ENCODE results near the gene PARVA. TPM values are rescaled to one million over a fixed set of nuclear protein-coding genes. Genes with fewer than 3 reads are reported as not detected.

The PARVA gene
- total and polyA plus RNA-seq, 2 of the 8 experiments (the other 6 are each of a cell fraction or from before 2014, with no cell fraction given): 3.1 to 13.5 TPM

DNA sequence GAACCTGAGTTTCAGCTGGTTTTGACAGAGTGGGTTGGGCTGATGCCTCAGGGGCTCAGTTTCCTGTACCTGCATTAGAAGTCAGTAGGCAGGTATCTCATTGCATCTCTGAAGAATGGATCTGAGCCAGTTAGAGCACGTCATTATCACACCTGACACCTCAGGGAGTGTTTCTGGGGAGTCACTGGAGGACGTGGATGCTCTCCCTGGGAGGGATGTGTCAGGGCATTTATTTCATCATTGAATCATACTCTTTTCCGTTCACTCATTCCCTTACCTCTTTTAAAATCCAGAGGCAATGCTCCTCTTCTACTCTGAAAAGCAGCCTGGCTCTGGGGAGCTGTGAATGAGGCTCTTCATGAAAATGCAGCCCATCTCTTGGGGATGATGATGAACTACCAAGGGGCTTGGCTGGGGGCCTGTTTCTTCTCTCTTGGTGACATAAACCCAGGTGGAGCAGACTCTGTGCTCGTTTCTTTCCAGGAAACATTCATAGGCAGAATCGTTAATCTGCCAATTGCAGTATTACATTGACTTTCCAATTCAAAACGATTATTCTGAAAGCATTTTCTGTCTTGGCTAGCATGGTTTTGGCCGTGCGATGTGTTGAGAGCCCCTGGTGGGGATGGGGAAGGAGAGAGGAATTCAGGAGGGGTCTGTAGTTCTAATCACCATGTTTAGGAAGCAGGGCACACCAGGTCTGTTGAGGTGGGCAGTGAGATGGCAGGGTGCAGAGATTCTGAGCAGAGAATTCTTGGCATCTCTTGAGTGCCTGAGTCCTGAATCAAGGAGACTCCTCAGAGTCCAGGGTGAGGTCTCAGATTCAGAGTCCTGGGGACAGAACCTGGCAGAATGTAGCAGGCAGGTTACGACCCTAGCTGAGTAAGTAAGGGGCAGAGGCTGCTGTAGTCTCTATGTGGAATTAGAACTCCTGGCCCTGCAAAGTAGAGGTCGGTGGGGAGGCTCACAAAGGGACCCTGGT lies 12.6 kb downstream of the PARVA start:
- Histone ChIP-seq H2BK20ac (ENCODE audit: low read length) (no peak overlapping the region), H4K5ac (ENCODE audit: insufficient read length, low read depth, low read length) (no peak overlapping the region), H3K27me3 (replicated peaks in 1 of 4; ENCODE audit: control insufficient read depth in 3 of 4, extremely low read depth in 1 of 4, insufficient read depth in 3 of 4, low read length in 3 of 4) (no peaks in the 10 kb centered on the region), H3K23ac (ENCODE audit: insufficient read length) (no peak overlapping the region), H3K79me1 (ENCODE audit: low read depth, low read length) (no peaks in the 10 kb centered on the region), H3K36me3 (ENCODE audit: control insufficient read depth in 2 of 4, insufficient read depth in 4 of 4, low read length in 3 of 4) (no peaks in the 10 kb centered on the region), H2BK120ac (replicated peaks; ENCODE audit: low read depth, low read length) (no peak overlapping the region), H2AFZ (ENCODE audit: low read length) (no peak overlapping the region), H4K8ac (ENCODE audit: extremely low read depth, insufficient read depth, low read length) (no peak overlapping the region), H2AK5ac (ENCODE audit: low read depth, low read length) (no peak overlapping the region), H2BK15ac (ENCODE audit: low read length) (no peak overlapping the region), H3K79me2 (ENCODE audit: control insufficient read depth in 1 of 2, insufficient read depth in 2 of 2, low read length in 2 of 2) (no peaks in the 10 kb centered on the region), H3K4me1 (replicated peaks in 1 of 4; ENCODE audit: control insufficient read depth in 3 of 4, insufficient read depth in 4 of 4, low read length in 3 of 4) (no peaks in the 10 kb centered on the region), H3K4me2 (ENCODE audit: insufficient read depth in 1 of 2, low read depth in 2 of 2, low read length in 2 of 2) (no peak overlapping the region), H3K4me3 (ENCODE audit: extremely low read depth in 1 of 4, insufficient read depth in 2 of 4, low read depth in 3 of 4, low read length in 4 of 4) (no peak overlapping the region), H3K18ac (ENCODE audit: extremely low read depth, low read length) (no peak overlapping the region), H3K27ac (ENCODE audit: low read depth, low read length) (no peak overlapping the region), H4K91ac (replicated peaks; ENCODE audit: insufficient read length, low read length) (no peak overlapping the region), H3K14ac (ENCODE audit: insufficient read length) (no peak overlapping the region), H3K56ac (replicated peaks; ENCODE audit: insufficient read length, low read depth, low read length) (no peak overlapping the region), H4K20me1 (replicated peaks in 1 of 2; ENCODE audit: control insufficient read depth in 1 of 2, insufficient read depth in 2 of 2, low read length in 2 of 2) (no peaks in the 10 kb centered on the region), H3K4ac (replicated peaks; ENCODE audit: insufficient read length, low read depth, low read length) (no peak overlapping the region), H3K9me3 (ENCODE audit: insufficient read depth in 2 of 2, low read depth in 1 of 2, low read length in 1 of 2) (peaks cover 0 to 4% of the 10 kb centered on the region in 2 experiments; a peak in 1 of 4 replicates), H2BK12ac (ENCODE audit: low read depth, low read length) (no peak overlapping the region), H3K9ac (replicated peaks in 1 of 4; ENCODE audit: extremely low read depth in 1 of 4, low read depth in 3 of 4, low read length in 3 of 4) (no peak overlapping the region), H2BK5ac (ENCODE audit: low read depth, low read length) (no peak overlapping the region), H3K23me2 (ENCODE audit: low read depth, low read length) (no peaks in the 10 kb centered on the region)
- 87% methylated on average over 10 of the region's 10 CpGs; no CpG with 5 or more reads in 1 of the 2 experiments for WGBS, 2 experiments (ENCODE audit: extremely low coverage in 1 of 2, insufficient coverage in 1 of 2, insufficient read length in 1 of 2, insufficient replicate concordance in 2 of 2, low coverage in 1 of 2, low lambda C conversion rate in 2 of 2, missing lambda C conversion rate in 1 of 2)
- no peak for DNase-seq (ENCODE audit: low read depth in 1 of 2, low spot score in 2 of 2)
- ChIA-PET CTCF (ENCODE audit: partially characterized antibody) (interaction anchor here (1.1 to 2.9 kb wide), 4 partner anchors 10 to 524 kb away, joined by 3 to 7 read pairs (median 4); no protein-coding TSS in a partner anchor), POLR2A (ENCODE audit: partially characterized antibody) (interaction anchor here (3.2 kb wide), 1 partner anchor 10 kb away, joined by 11 read pairs; no protein-coding TSS in a partner anchor)
- no peak for FAIRE-seq
- TF ChIP-seq CHD1 (IDR thresholded peaks at IDR 0.05; ENCODE audit: low read depth, low read length) (no peak), GTF2F1 (IDR thresholded peaks at IDR 0.05; ENCODE audit: borderline replicate concordance, low read depth, low read length) (no peak), RFX5 (IDR thresholded peaks at IDR 0.05; ENCODE audit: borderline replicate concordance, low read depth, low read length) (no peak), BCL11A (IDR thresholded peaks at IDR 0.05; ENCODE audit: low read depth in 2 of 2, low read length in 2 of 2) (no peak), RXRA (IDR thresholded peaks at IDR 0.05; ENCODE audit: insufficient read depth, low read depth, low read length) (no peak), JUND (IDR thresholded peaks at IDR 0.05; ENCODE audit: low read length) (no peak)
- TF ChIP-seq, protein P1, sequence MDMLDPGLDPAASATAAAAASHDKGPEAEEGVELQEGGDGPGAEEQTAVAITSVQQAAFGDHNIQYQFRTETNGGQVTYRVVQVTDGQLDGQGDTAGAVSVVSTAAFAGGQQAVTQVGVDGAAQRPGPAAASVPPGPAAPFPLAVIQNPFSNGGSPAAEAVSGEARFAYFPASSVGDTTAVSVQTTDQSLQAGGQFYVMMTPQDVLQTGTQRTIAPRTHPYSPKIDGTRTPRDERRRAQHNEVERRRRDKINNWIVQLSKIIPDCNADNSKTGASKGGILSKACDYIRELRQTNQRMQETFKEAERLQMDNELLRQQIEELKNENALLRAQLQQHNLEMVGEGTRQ (IDR thresholded peaks at IDR 0.05; ENCODE audit: low read length): no peak
- TF ChIP-seq, protein P2, sequence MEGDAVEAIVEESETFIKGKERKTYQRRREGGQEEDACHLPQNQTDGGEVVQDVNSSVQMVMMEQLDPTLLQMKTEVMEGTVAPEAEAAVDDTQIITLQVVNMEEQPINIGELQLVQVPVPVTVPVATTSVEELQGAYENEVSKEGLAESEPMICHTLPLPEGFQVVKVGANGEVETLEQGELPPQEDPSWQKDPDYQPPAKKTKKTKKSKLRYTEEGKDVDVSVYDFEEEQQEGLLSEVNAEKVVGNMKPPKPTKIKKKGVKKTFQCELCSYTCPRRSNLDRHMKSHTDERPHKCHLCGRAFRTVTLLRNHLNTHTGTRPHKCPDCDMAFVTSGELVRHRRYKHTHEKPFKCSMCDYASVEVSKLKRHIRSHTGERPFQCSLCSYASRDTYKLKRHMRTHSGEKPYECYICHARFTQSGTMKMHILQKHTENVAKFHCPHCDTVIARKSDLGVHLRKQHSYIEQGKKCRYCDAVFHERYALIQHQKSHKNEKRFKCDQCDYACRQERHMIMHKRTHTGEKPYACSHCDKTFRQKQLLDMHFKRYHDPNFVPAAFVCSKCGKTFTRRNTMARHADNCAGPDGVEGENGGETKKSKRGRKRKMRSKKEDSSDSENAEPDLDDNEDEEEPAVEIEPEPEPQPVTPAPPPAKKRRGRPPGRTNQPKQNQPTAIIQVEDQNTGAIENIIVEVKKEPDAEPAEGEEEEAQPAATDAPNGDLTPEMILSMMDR (IDR thresholded peaks at IDR 0.05; ENCODE audit: control extremely low read depth in 1 of 3, insufficient read depth in 1 of 3, low read depth in 1 of 3, low read length in 3 of 3): no peak

All from H1 (cell line).